ENCODE data around the gene CACNA2D3. TPM values are rescaled to one million over a fixed set of nuclear protein-coding genes. Genes with fewer than 3 reads are reported as not detected.

Gene CACNA2D3
- polyA plus RNA-seq, 2 of the 4 experiments (the other 2 are of a cell fraction) = 0.04 to 0.05 TPM

DNA sequence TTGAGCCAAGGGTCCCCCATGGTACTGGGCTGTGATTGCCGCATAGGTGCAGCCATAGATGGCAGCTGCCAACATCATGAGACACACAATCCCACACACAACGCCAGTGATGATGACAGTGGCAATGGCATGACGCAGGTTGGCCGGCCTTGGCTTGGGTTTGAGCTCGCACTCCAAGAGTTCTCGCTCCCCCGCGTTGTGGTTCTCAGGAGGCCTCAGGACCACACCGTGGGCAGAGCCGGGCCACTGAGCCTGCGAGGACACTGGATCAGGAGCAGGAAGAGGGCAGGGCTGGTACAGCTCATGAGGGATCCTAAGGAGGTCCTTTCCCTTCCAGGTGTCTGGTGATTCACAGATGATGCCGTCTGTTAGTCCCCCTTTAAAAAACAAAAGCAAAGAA, 796.2 kb downstream of the CACNA2D3 start:
- no peak for TF ChIP-seq FOSB (CRISPR knock-in tag; IDR thresholded peaks at IDR 0.05)
- no peak for TF ChIP-seq BHLHE40 (IDR thresholded peaks at IDR 0.05; ENCODE audit: low read depth, low read length)
- TF ChIP-seq, protein P1, sequence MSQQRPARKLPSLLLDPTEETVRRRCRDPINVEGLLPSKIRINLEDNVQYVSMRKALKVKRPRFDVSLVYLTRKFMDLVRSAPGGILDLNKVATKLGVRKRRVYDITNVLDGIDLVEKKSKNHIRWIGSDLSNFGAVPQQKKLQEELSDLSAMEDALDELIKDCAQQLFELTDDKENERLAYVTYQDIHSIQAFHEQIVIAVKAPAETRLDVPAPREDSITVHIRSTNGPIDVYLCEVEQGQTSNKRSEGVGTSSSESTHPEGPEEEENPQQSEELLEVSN (IDR thresholded peaks at IDR 0.05; ENCODE audit: borderline replicate concordance, low read depth) = no peak
- TF ChIP-seq, protein P2, sequence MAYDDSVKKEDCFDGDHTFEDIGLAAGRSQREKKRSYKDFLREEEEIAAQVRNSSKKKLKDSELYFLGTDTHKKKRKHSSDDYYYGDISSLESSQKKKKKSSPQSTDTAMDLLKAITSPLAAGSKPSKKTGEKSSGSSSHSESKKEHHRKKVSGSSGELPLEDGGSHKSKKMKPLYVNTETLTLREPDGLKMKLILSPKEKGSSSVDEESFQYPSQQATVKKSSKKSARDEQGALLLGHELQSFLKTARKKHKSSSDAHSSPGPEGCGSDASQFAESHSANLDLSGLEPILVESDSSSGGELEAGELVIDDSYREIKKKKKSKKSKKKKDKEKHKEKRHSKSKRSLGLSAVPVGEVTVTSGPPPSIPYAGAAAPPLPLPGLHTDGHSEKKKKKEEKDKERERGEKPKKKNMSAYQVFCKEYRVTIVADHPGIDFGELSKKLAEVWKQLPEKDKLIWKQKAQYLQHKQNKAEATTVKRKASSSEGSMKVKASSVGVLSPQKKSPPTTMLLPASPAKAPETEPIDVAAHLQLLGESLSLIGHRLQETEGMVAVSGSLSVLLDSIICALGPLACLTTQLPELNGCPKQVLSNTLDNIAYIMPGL (CRISPR knock-in tag; IDR thresholded peaks at IDR 0.05; ENCODE audit: borderline replicate concordance) = no peak
- no peak for TF ChIP-seq FOSL2 (IDR thresholded peaks at IDR 0.05)
- no peak for TF ChIP-seq FOSL2 (CRISPR knock-in tag; IDR thresholded peaks at IDR 0.05)
- TF ChIP-seq, protein P3, sequence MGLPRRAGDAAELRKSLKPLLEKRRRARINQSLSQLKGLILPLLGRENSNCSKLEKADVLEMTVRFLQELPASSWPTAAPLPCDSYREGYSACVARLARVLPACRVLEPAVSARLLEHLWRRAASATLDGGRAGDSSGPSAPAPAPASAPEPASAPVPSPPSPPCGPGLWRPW (IDR thresholded peaks at IDR 0.05) = no peak
- TF ChIP-seq, protein P4, sequence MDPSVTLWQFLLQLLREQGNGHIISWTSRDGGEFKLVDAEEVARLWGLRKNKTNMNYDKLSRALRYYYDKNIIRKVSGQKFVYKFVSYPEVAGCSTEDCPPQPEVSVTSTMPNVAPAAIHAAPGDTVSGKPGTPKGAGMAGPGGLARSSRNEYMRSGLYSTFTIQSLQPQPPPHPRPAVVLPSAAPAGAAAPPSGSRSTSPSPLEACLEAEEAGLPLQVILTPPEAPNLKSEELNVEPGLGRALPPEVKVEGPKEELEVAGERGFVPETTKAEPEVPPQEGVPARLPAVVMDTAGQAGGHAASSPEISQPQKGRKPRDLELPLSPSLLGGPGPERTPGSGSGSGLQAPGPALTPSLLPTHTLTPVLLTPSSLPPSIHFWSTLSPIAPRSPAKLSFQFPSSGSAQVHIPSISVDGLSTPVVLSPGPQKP (IDR thresholded peaks at IDR 0.05; ENCODE audit: low read depth, low read length) = no peak
- TF ChIP-seq, protein P5, sequence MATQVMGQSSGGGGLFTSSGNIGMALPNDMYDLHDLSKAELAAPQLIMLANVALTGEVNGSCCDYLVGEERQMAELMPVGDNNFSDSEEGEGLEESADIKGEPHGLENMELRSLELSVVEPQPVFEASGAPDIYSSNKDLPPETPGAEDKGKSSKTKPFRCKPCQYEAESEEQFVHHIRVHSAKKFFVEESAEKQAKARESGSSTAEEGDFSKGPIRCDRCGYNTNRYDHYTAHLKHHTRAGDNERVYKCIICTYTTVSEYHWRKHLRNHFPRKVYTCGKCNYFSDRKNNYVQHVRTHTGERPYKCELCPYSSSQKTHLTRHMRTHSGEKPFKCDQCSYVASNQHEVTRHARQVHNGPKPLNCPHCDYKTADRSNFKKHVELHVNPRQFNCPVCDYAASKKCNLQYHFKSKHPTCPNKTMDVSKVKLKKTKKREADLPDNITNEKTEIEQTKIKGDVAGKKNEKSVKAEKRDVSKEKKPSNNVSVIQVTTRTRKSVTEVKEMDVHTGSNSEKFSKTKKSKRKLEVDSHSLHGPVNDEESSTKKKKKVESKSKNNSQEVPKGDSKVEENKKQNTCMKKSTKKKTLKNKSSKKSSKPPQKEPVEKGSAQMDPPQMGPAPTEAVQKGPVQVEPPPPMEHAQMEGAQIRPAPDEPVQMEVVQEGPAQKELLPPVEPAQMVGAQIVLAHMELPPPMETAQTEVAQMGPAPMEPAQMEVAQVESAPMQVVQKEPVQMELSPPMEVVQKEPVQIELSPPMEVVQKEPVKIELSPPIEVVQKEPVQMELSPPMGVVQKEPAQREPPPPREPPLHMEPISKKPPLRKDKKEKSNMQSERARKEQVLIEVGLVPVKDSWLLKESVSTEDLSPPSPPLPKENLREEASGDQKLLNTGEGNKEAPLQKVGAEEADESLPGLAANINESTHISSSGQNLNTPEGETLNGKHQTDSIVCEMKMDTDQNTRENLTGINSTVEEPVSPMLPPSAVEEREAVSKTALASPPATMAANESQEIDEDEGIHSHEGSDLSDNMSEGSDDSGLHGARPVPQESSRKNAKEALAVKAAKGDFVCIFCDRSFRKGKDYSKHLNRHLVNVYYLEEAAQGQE (IDR thresholded peaks at IDR 0.05) = no peak
- TF ChIP-seq HOXA7 (CRISPR knock-in tag; IDR thresholded peaks at IDR 0.05) = no peak
- TF ChIP-seq CHD2 (IDR thresholded peaks at IDR 0.05; ENCODE audit: low read length, partially characterized antibody) = no peak
- Histone ChIP-seq H3K4me2 (no peak overlapping the region), H3K4me1 (no peaks in the 10 kb centered on the region), H3K27ac (no peak overlapping the region), H3K4me3 (no peak overlapping the region), H3K9me3 (no peaks in the 10 kb centered on the region)
- CTCF ChIA-PET = no interaction called here
- WGBS (ENCODE audit: missing lambda C conversion rate) = 21% methylated on average over 4 of the region's 12 CpGs
- no peak for FAIRE-seq
- POLR2A ChIA-PET = no interaction called here
- no peak for ATAC-seq
- DNase-seq (ENCODE audit: low read depth in 1 of 2, low spot score in 1 of 2) = no peak

DNA sequence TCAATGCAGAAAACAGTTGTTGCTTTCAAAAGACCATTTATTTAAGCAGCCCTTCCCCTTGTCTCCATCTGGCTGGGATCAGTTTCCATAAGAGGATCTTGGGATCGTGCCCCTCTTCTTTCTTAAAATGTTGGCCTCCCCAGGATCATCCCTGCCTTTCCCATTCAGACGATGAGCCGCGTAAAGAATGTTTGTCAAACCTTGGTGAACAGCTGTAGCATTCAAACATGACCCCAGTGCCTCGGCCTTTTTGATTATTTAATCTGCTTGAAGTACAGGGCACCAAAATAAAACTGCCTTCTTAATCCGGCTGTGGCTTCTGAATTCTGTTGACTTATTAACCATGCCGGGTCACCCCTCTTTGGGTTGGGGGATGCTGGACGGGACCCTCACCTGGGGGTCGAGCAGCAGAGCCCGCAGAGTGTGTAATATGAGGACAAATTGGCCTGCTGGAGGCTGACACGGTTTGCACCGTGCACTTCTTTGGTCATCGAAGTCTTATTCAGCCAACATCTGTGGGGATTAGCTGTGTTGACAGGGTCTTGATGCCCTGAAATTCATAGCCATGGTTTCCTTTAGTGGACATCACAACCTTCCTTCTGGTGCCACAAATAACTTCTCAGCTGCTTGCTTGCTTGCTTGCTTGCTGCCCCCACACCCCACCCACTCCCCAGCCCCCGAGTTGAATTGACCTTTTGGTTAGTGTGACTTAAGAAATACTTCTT, 805.9 kb downstream of the CACNA2D3 start, which contains the start of gene LRTM1:
Gene LRTM1, minus strand, starts transcription at position 14 of the 725 bp plus-strand sequence. CDS start 148 bp downstream, outside the sequence.
- Histone ChIP-seq H3K9me3 (no peaks in the 10 kb centered on the region), H3K4me1 (no peaks in the 10 kb centered on the region), H3K4me2 (no peak within 1 kb of the TSS), H3K27ac (no peak within 1 kb of the TSS), H3K4me3 (no peak within 1 kb of the TSS)
- CTCF ChIA-PET = no interaction called here
- DNase-seq (ENCODE audit: low read depth in 1 of 2, low spot score in 1 of 2) (no peak), ATAC-seq (no peak), FAIRE-seq (no peak)
- WGBS (ENCODE audit: missing lambda C conversion rate) = 33% methylated on average over 8 of the region's 14 CpGs
- POLR2A ChIA-PET = no interaction called here
- TF ChIP-seq MYC (IDR thresholded peaks at IDR 0.05; ENCODE audit: borderline replicate concordance, low read length) = no peak
- TF ChIP-seq, protein P6, sequence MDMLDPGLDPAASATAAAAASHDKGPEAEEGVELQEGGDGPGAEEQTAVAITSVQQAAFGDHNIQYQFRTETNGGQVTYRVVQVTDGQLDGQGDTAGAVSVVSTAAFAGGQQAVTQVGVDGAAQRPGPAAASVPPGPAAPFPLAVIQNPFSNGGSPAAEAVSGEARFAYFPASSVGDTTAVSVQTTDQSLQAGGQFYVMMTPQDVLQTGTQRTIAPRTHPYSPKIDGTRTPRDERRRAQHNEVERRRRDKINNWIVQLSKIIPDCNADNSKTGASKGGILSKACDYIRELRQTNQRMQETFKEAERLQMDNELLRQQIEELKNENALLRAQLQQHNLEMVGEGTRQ (IDR thresholded peaks at IDR 0.05) = no peak
- no peak for TF ChIP-seq ZNF302 (CRISPR knock-in tag; IDR thresholded peaks at IDR 0.05)
- TF ChIP-seq PHF8 (IDR thresholded peaks at IDR 0.05; ENCODE audit: borderline replicate concordance, low read depth) = no peak
- no peak for TF ChIP-seq NFE2L2 (conservative IDR thresholded peaks at IDR 0.05; ENCODE audit: low read length)
- TF ChIP-seq SREBF2 (IDR thresholded peaks at IDR 0.05) = no peak
- no peak for TF ChIP-seq RNF2 (IDR thresholded peaks at IDR 0.05; ENCODE audit: borderline replicate concordance, low read depth)
- no peak for TF ChIP-seq FOSB (CRISPR knock-in tag; IDR thresholded peaks at IDR 0.05)
- no peak for TF ChIP-seq BHLHE40 (IDR thresholded peaks at IDR 0.05; ENCODE audit: low read depth, low read length)
- TF ChIP-seq FOSL2 (IDR thresholded peaks at IDR 0.05) = no peak
- TF ChIP-seq FOSL2 (CRISPR knock-in tag; IDR thresholded peaks at IDR 0.05) = no peak
- no peak for TF ChIP-seq ZFP36 (IDR thresholded peaks at IDR 0.05; ENCODE audit: borderline replicate concordance, partially characterized antibody)
- TF ChIP-seq RCOR1 (IDR thresholded peaks at IDR 0.05; ENCODE audit: low read depth, low read length) = no peak
- TF ChIP-seq POLR2A (IDR thresholded peaks at IDR 0.05; ENCODE audit: low read length) = no peak

All from A549 (cell line).